Activated T-helper 1 cell treated with anti-CD3 and anti-CD28 coated beads, Interleukin-12 subunit alpha, Interleukin-12 subunit beta, Interleukin-2, Interleukin-4 antibody, amounts not matched to agents 30 ng/mL and 10 ng/mL and 1 ng/mL, durations not matched to agents 14 hours and 24 hours and 36 hours (primary cell): ENCODE results near the gene MARCHF5. TPM values are rescaled to one million over a fixed set of nuclear protein-coding genes. Genes with fewer than 3 reads are reported as not detected.

Experiments
- DNase-seq: peaks from one replicate; pipeline ENCODE4 v3.0.0; 2021; ENCODE audit warnings: low spot score
- H3K27ac Mint-ChIP-seq: one replicate; pipeline ENCODE4 v1.8.0; 2021; ENCODE audit warnings: mild to moderate bottlenecking, mixed read lengths
- H3K27me3 Mint-ChIP-seq: one replicate; pipeline ENCODE4 v1.8.0; 2022; ENCODE audit warnings: mild to moderate bottlenecking, moderate library complexity, mixed read lengths; ENCODE audit not compliant: insufficient read depth
- H3K36me3 Mint-ChIP-seq: one replicate; pipeline ENCODE4 v1.8.0; 2021; ENCODE audit warnings: low read depth, mixed read lengths
- H3K4me1 Mint-ChIP-seq: one replicate; pipeline ENCODE4 v1.8.0; 2021; ENCODE audit warnings: low read depth, mixed read lengths
- H3K4me3 Mint-ChIP-seq: one replicate; pipeline ENCODE4 v1.8.0; 2021; ENCODE audit warnings: mild to moderate bottlenecking, moderate library complexity, mixed read lengths
- H3K9me3 Mint-ChIP-seq: one replicate; pipeline ENCODE4 v1.8.0; 2021; ENCODE audit warnings: mixed read lengths
- intact Hi-C: fragments of 100-400 bp; cut with micrococcal nuclease; formaldehyde crosslinking; loops from one replicate; pipeline ENCODE4 v1.15.1; 2024
- total RNA-seq: library from RNA; stranded (reverse); gene quantifications from 2 replicates; pipeline ENCODE4 v1.2.3, GENCODE V29; 2022

MARCHF5 gene
- total RNA-seq, 1 donor from 2014 or later = 23.9 TPM

- no peak overlapping the region for H3K27ac Mint-ChIP-seq
- peaks cover 2% of the 10 kb centered on the region for H3K4me1 Mint-ChIP-seq
- H3K36me3 Mint-ChIP-seq = peaks cover 8% of the 10 kb centered on the region
- intact Hi-C loops = no loop called here
- no peak for DNase-seq
- no peaks in the 10 kb centered on the region for H3K27me3 Mint-ChIP-seq
- H3K4me3 Mint-ChIP-seq = no peak overlapping the region
- H3K9me3 Mint-ChIP-seq = no peaks in the 10 kb centered on the region
Observed at GRCh38 chr10:92278996-92279696, 11.8 kb upstream of the MARCHF5 start.

GRCh38 chr10:92284112-92284704 lies 6.8 kb upstream of the MARCHF5 start:
- Mint-ChIP-seq H3K27ac (peak overlapping the region; percentile 77), H3K4me3 (peak overlapping the region; percentile 31), H3K4me1 (peaks cover 19% of the 10 kb centered on the region), H3K36me3 (peaks cover 9% of the 10 kb centered on the region), H3K9me3 (no peaks in the 10 kb centered on the region), H3K27me3 (no peaks in the 10 kb centered on the region)
- intact Hi-C loops = no loop called here
- DNase-seq = no peak

- Mint-ChIP-seq H3K4me1 (peaks cover 33% of the 10 kb centered on the region), H3K27ac (peak overlapping the region; percentile 86), H3K4me3 (peak overlapping the region; percentile 93), H3K9me3 (no peaks in the 10 kb centered on the region), H3K36me3 (peaks cover 17% of the 10 kb centered on the region), H3K27me3 (no peaks in the 10 kb centered on the region)
- intact Hi-C loops = loop anchor here (1.0 to 5.0 kb wide), 8 partner anchors 50 to 1418 kb away; partner anchors contain the start of genes CEP55, EXOC6, FRA10AC1 and RPP30
- DNase-seq = no peak
Observed at GRCh38 chr10:92290076-92290836, 711 bp upstream of the MARCHF5 start.

- H3K27ac Mint-ChIP-seq = peak overlapping the region; percentile 85
- H3K4me1 Mint-ChIP-seq = peaks cover 30% of the 10 kb centered on the region
- H3K4me3 Mint-ChIP-seq = peak overlapping the region; percentile 93
- peaks cover 17% of the 10 kb centered on the region for H3K36me3 Mint-ChIP-seq
- DNase-seq = no peak
- H3K27me3 Mint-ChIP-seq = no peaks in the 10 kb centered on the region
- H3K9me3 Mint-ChIP-seq = no peaks in the 10 kb centered on the region
- intact Hi-C loops = loop anchor here (1.0 to 5.0 kb wide), 10 partner anchors 24 to 1419 kb away; partner anchors contain the start of genes CEP55, EXOC6, FRA10AC1 and RPP30
Observed at GRCh38 chr10:92291616-92291865, 574 bp downstream of the MARCHF5 start.

GRCh38 chr10:92291921-92292845 lies 1.2 kb downstream of the MARCHF5 start:
- DNase-seq = peak; percentile 44
- H3K4me1 Mint-ChIP-seq = peaks cover 33% of the 10 kb centered on the region
- intact Hi-C loops = loop anchor here (1.0 to 5.0 kb wide), 12 partner anchors 25 to 1420 kb away; partner anchors contain the start of genes CEP55, EXOC6, FRA10AC1 and IDE
- no peaks in the 10 kb centered on the region for H3K27me3 Mint-ChIP-seq
- peak overlapping the region; percentile 85 for H3K27ac Mint-ChIP-seq
- peak overlapping the region; percentile 93 for H3K4me3 Mint-ChIP-seq
- peaks cover 20% of the 10 kb centered on the region for H3K36me3 Mint-ChIP-seq
- H3K9me3 Mint-ChIP-seq = no peaks in the 10 kb centered on the region

GRCh38 chr10:92298487-92298886 lies 7.5 kb downstream of the MARCHF5 start:
- no peaks in the 10 kb centered on the region for H3K9me3 Mint-ChIP-seq
- H3K4me1 Mint-ChIP-seq = peaks cover 33% of the 10 kb centered on the region
- H3K36me3 Mint-ChIP-seq = peaks cover 21% of the 10 kb centered on the region
- DNase-seq = no peak
- H3K27me3 Mint-ChIP-seq = no peaks in the 10 kb centered on the region
- intact Hi-C loops = no loop called here
- no peak overlapping the region for H3K27ac Mint-ChIP-seq
- no peak overlapping the region for H3K4me3 Mint-ChIP-seq

- no peaks in the 10 kb centered on the region for H3K9me3 Mint-ChIP-seq
- peaks cover 24% of the 10 kb centered on the region for H3K4me1 Mint-ChIP-seq
- H3K27ac Mint-ChIP-seq = peak overlapping the region; percentile 67
- no peak overlapping the region for H3K4me3 Mint-ChIP-seq
- no peak for DNase-seq
- H3K27me3 Mint-ChIP-seq = no peaks in the 10 kb centered on the region
- peaks cover 11% of the 10 kb centered on the region for H3K36me3 Mint-ChIP-seq
- intact Hi-C loops = no loop called here
Observed at GRCh38 chr10:92303096-92303495, 12.1 kb downstream of the MARCHF5 start.

GRCh38 chr10:92304061-92304460 lies 13.1 kb downstream of the MARCHF5 start:
- intact Hi-C loops = no loop called here
- Mint-ChIP-seq H3K27me3 (no peaks in the 10 kb centered on the region), H3K27ac (no peak overlapping the region), H3K9me3 (no peaks in the 10 kb centered on the region), H3K4me3 (no peak overlapping the region), H3K4me1 (peaks cover 20% of the 10 kb centered on the region), H3K36me3 (peaks cover 8% of the 10 kb centered on the region)
- no peak for DNase-seq

- Mint-ChIP-seq H3K4me1 (peaks cover 16% of the 10 kb centered on the region), H3K9me3 (no peaks in the 10 kb centered on the region), H3K4me3 (no peak overlapping the region), H3K36me3 (peaks cover 4% of the 10 kb centered on the region), H3K27ac (no peak overlapping the region), H3K27me3 (no peaks in the 10 kb centered on the region)
- DNase-seq = no peak
- intact Hi-C loops = no loop called here
Observed at GRCh38 chr10:92305133-92306072, 14.4 kb downstream of the MARCHF5 start.

GRCh38 chr10:92309272-92309671 lies 18.3 kb downstream of the MARCHF5 start:
- intact Hi-C loops = no loop called here
- H3K4me3 Mint-ChIP-seq = no peak overlapping the region

GRCh38 chr10:92313750-92314149 lies 22.8 kb downstream of the MARCHF5 start:
- intact Hi-C loops = no loop called here
- Mint-ChIP-seq H3K27ac (no peak overlapping the region), H3K9me3 (no peaks in the 10 kb centered on the region), H3K36me3 (peaks cover 28% of the 10 kb centered on the region), H3K27me3 (no peaks in the 10 kb centered on the region), H3K4me3 (no peak overlapping the region), H3K4me1 (peaks cover 6% of the 10 kb centered on the region)
- DNase-seq = no peak

More at GRCh38 chr10:92309272-92309671, 18.3 kb downstream of the MARCHF5 start:
- DNase-seq = no peak
- Mint-ChIP-seq H3K27ac (no peak overlapping the region), H3K9me3 (no peaks in the 10 kb centered on the region), H3K27me3 (no peaks in the 10 kb centered on the region), H3K4me1 (no peaks in the 10 kb centered on the region), H3K36me3 (peaks cover 22% of the 10 kb centered on the region)
